Jurkat, Clone E6-1 (cell line): Measurements from ENCODE around the gene PPWD1.
"Not testable (repeated sequence)": the region's sequence is repeated elsewhere in the genome, so short reads cannot be mapped to it uniquely, and the experiment has no call there.

Experiments
- DNase-seq: peaks from one replicate; pipeline ENCODE4 v3.0.0-alpha.2; 2011; ENCODE audit warnings: low read depth, low spot score
- H3K4me3 ChIP-seq: 2 replicates; pipeline ENCODE4 v1.5.1; 2011; ENCODE audit warnings: mild to moderate bottlenecking, low read length, control low read depth, moderate library complexity

Gene PPWD1

GRCh38 chr5:65620021-65620420, 56.9 kb downstream of the PPWD1 start:
- H3K4me3 ChIP-seq = no peak overlapping the region
- DNase-seq = no peak

GRCh38 chr5:65621961-65622360, 58.9 kb downstream of the PPWD1 start:
- not testable (repeated sequence) for H3K4me3 ChIP-seq

GRCh38 chr5:65623482-65623881, 60.4 kb downstream of the PPWD1 start:
- peak overlapping the region; percentile 97 for H3K4me3 ChIP-seq
- DNase-seq = no peak

More at GRCh38 chr5:65621961-65622360, 58.9 kb downstream of the PPWD1 start:
- not testable (repeated sequence) for DNase-seq

GRCh38 chr5:65624025-65624570, 61.0 kb downstream of the PPWD1 start, which contains the start of gene TRIM23:
TSS of gene TRIM23 (minus strand) at chr5:65624333. CDS start at chr5:65624274, 59 bp downstream.
- peak within 1 kb of the TSS; percentile 97 for H3K4me3 ChIP-seq
- DNase-seq = peak; percentile 90

- H3K4me3 ChIP-seq = peak within 1 kb of the TSS; percentile 97
- peak; percentile 91 for DNase-seq
These were observed 61.8 kb downstream of the PPWD1 start, which contains the start of the genes SHLD3 and TRAPPC13 for GRCh38 chr5:65624571-65625555. TSS of gene SHLD3 (plus strand) at chr5:65625027. CDS start at chr5:65629588, 4,561 bp downstream. TSS of gene TRAPPC13 (plus strand) at chr5:65625027. CDS start at chr5:65625061, 34 bp downstream.

GRCh38 chr5:65625743-65626142, 62.6 kb downstream of the PPWD1 start:
- no peak for DNase-seq

GRCh38 chr5:65630981-65631380, 67.9 kb downstream of the PPWD1 start:
- no peak overlapping the region for H3K4me3 ChIP-seq
- DNase-seq = no peak

More at GRCh38 chr5:65625743-65626142, 62.6 kb downstream of the PPWD1 start:
- H3K4me3 ChIP-seq = peak overlapping the region; percentile 97
